SK-N-SH (cell line): ENCODE results near the gene PRDM7. TPM values are rescaled to one million over a fixed set of nuclear protein-coding genes. Genes with fewer than 3 reads are reported as not detected.

ENCODE experiments used
- CTCF ChIA-PET: fragments of 300-600, 350-600 bp; formaldehyde crosslinking; extraction: SDS; loops from one replicate; lab custom pipeline; 2021; lab: Yijun Ruan, JAX
- POLR2A ChIA-PET: fragments of 350-600 bp; sonication (Branson Sonifier 250); formaldehyde crosslinking; extraction: SDS; loops from one replicate; lab custom pipeline; 2020; ENCODE audit warnings: antibody characterized with exemption, inconsistent platforms; lab: Yijun Ruan, JAX
- DNase-seq: peaks from one replicate; pipeline ENCODE4 v3.0.0; 2012
- H2AFZ ChIP-seq: fragments of 200-600 bp; sonication (generic); 2 replicates; pipeline ENCODE4 v1.8.1; 2016; ENCODE audit warnings: antibody characterized with exemption, mild to moderate bottlenecking, low read depth
- H3F3A ChIP-seq: fragments of 200-600 bp; sonication (generic); replicated peaks from 2 replicates; pipeline ENCODE3; 2016; ENCODE audit warnings: antibody characterized with exemption, mild to moderate bottlenecking; ENCODE audit not compliant: insufficient read depth
- H3K27ac ChIP-seq, 2 experiments: fragments of 200-500 bp in 1 of 2; fragments of 200-600 bp in 1 of 2; sonication (Bioruptor generic) in 1 of 2; sonication (generic), shearing (Covaris generic) in 1 of 2; 2 replicates each; pipeline versions ENCODE4 v1.5.1 to v1.6.1; 2014 to 2016; ENCODE audit warnings: low read depth in 2 of 2, inconsistent platforms in 1 of 2, low read length in 1 of 2, mild to moderate bottlenecking in 1 of 2, mixed read lengths in 1 of 2
- H3K27me3 ChIP-seq: fragments of 200-600 bp; sonication (generic), shearing (Covaris generic); 2 replicates; pipeline ENCODE4 v1.6.1; 2016; ENCODE audit warnings: mixed run types; ENCODE audit not compliant: insufficient read depth
- H3K36me3 ChIP-seq, 2 experiments: fragments of 200-500 bp in 1 of 2; fragments of 200-600 bp in 1 of 2; sonication (Bioruptor generic) in 1 of 2; sonication (generic) in 1 of 2; replicated peaks in 1 of 2; 2 replicates each; pipeline versions ENCODE3 to v1.5.1; 2014 to 2016; ENCODE audit warnings: low read length in 1 of 2, mild to moderate bottlenecking in 1 of 2; ENCODE audit not compliant: insufficient read depth in 2 of 2, control insufficient read depth in 1 of 2
- H3K4me1 ChIP-seq, 2 experiments: fragments of 200-500 bp in 1 of 2; fragments of 200-600 bp in 1 of 2; sonication (Bioruptor generic) in 1 of 2; sonication (generic), shearing (Covaris generic) in 1 of 2; 2 replicates each; pipeline versions ENCODE4 v1.5.1 to v1.6.1; 2014 to 2016; ENCODE audit warnings: low read depth in 1 of 2, low read length in 1 of 2, mixed run types in 1 of 2; ENCODE audit not compliant: insufficient read depth in 2 of 2, control insufficient read depth in 1 of 2
- H3K4me2 ChIP-seq: fragments of 200-600 bp; sonication (generic), shearing (Covaris generic); 2 replicates; pipeline ENCODE4 v1.6.1; 2017; ENCODE audit warnings: mixed run types
- H3K4me3 ChIP-seq, 2 experiments: fragments of 200-500 bp in 1 of 2; fragments of 200-600 bp in 1 of 2; sonication (Bioruptor generic) in 1 of 2; sonication (generic), shearing (Covaris generic) in 1 of 2; 2 replicates each; pipeline versions ENCODE4 v1.5.1 to v1.8.1; 2014 to 2016; ENCODE audit warnings: low read depth in 2 of 2, inconsistent platforms in 1 of 2, low read length in 1 of 2, mild to moderate bottlenecking in 1 of 2, mixed read lengths in 1 of 2, moderate library complexity in 1 of 2
- H3K79me2 ChIP-seq: fragments of 200-600 bp; sonication (generic); 2 replicates; pipeline ENCODE4 v1.8.1; 2017; ENCODE audit warnings: mild to moderate bottlenecking; ENCODE audit not compliant: insufficient read depth
- H3K9ac ChIP-seq: fragments of 200-600 bp; sonication (generic); 2 replicates; pipeline ENCODE4 v1.6.1; 2017; ENCODE audit warnings: mixed run types
- H3K9me2 ChIP-seq: fragments of 200-600 bp; sonication (generic); 2 replicates; pipeline ENCODE4 v1.6.1; 2017; ENCODE audit warnings: mixed run types
- H3K9me3 ChIP-seq: fragments of 200-600 bp; sonication (generic); 2 replicates; pipeline ENCODE4 v1.6.1; 2017; ENCODE audit warnings: mixed run types, mild to moderate bottlenecking, moderate library complexity
- H4K20me1 ChIP-seq: fragments of 200-600 bp; sonication (generic); 2 replicates; pipeline ENCODE4 v1.6.1; 2017; ENCODE audit warnings: mild to moderate bottlenecking, mixed run types; ENCODE audit not compliant: insufficient read depth
- CHD2 ChIP-seq: fragments of 150-350 bp; IDR thresholded peaks from 2 replicates; pipeline ENCODE4 v1.6.1; 2018; ENCODE audit warnings: low read length; ENCODE audit not compliant: partially characterized antibody
- ELF1 ChIP-seq: IDR thresholded peaks from 2 replicates; pipeline ENCODE4 v1.4.0; 2012
- EP300 ChIP-seq, 2 experiments: IDR thresholded peaks; 2 replicates each; pipeline versions ENCODE4 v1.4.0 to v1.6.1; 2012; ENCODE audit warnings: borderline replicate concordance in 1 of 2, low read depth in 1 of 2, low read length in 1 of 2
- EZH2phosphoT487 ChIP-seq: fragments of 200-600 bp; sonication (generic); IDR thresholded peaks from 2 replicates; pipeline ENCODE4 v1.6.1; 2017; ENCODE audit warnings: low read depth, mixed run types, mild to moderate bottlenecking, antibody characterized with exemption, moderate library complexity, borderline replicate concordance
- FOSL2 ChIP-seq: IDR thresholded peaks from 2 replicates; pipeline ENCODE4 v1.4.0; 2012; ENCODE audit warnings: low read depth, mild to moderate bottlenecking, moderate library complexity, borderline replicate concordance
- FOXJ3 ChIP-seq: sonication (generic); formaldehyde crosslinking; IDR thresholded peaks from 2 replicates; pipeline ENCODE4 v1.5.1; 2020; ENCODE audit warnings: mild to moderate bottlenecking, missing genetic modification reagents
- FOXM1 ChIP-seq: IDR thresholded peaks from 2 replicates; pipeline ENCODE4 v1.4.0; 2012; ENCODE audit warnings: low read depth, mild to moderate bottlenecking
- JUND ChIP-seq: IDR thresholded peaks from 2 replicates; pipeline ENCODE4 v1.4.0; 2012
- MXI1 ChIP-seq: IDR thresholded peaks from 2 replicates; pipeline ENCODE4 v1.6.1; 2012; ENCODE audit warnings: mild to moderate bottlenecking, low read depth, low read length, improper control_type of control experiment
- NRF1 ChIP-seq: IDR thresholded peaks from 2 replicates; pipeline ENCODE4 v1.6.1; 2012; ENCODE audit warnings: low read depth, mild to moderate bottlenecking, low read length
- POLR2AphosphoS5 ChIP-seq: IDR thresholded peaks from 2 replicates; pipeline ENCODE4 v1.6.1; 2012; ENCODE audit warnings: low read depth, low read length
- RAD21 ChIP-seq: IDR thresholded peaks from 2 replicates; pipeline ENCODE4 v1.6.1; 2012; ENCODE audit warnings: mild to moderate bottlenecking, low read length
- RFX5 ChIP-seq: IDR thresholded peaks from 2 replicates; pipeline ENCODE4 v1.6.1; 2012; ENCODE audit warnings: mild to moderate bottlenecking, improper control_type of control experiment, low read length
- RXRA ChIP-seq: IDR thresholded peaks from 2 replicates; pipeline ENCODE4 v1.4.0; 2012; ENCODE audit warnings: low read depth, mild to moderate bottlenecking, borderline replicate concordance
- SMC3 ChIP-seq: IDR thresholded peaks from 2 replicates; pipeline ENCODE4 v1.6.1; 2012; ENCODE audit warnings: low read depth, low read length, improper control_type of control experiment
- TAF1 ChIP-seq: IDR thresholded peaks from 2 replicates; pipeline ENCODE4 v1.6.1; 2012; ENCODE audit warnings: low read depth, mild to moderate bottlenecking, low read length, moderate library complexity, borderline replicate concordance
- TEAD4 ChIP-seq: IDR thresholded peaks from 2 replicates; pipeline ENCODE4 v1.4.0; 2012; ENCODE audit warnings: mild to moderate bottlenecking, borderline replicate concordance; ENCODE audit not compliant: insufficient read depth
- YY1 ChIP-seq: IDR thresholded peaks from 2 replicates; pipeline ENCODE4 v1.4.0; 2012; ENCODE audit warnings: low read depth, mild to moderate bottlenecking
- WGBS: methylation state at CpG from one replicate; pipeline ENCODE4 v1.1.6; 2017; ENCODE audit warnings: low lambda C conversion rate; 5-methylcytosine and 5-hydroxymethylcytosine counted together
- polyA plus RNA-seq, 3 experiments: library from polyadenylated mRNA; depleted of rRNA; stranded (reverse); fragments of >200 nt; gene quantifications; 2 replicates each; pipeline ENCODE4 v1.2.3, GENCODE V29; 2012
- TF ChIP-seq, protein P1 (sequence below): IDR thresholded peaks from 2 replicates; pipeline ENCODE4; 2012
- TF ChIP-seq, protein P2 (sequence below): IDR thresholded peaks from 2 replicates; pipeline ENCODE4 v1.4.0; 2012; ENCODE audit warnings: low read depth, borderline replicate concordance
- TF ChIP-seq, protein P3 (sequence below): IDR thresholded peaks from 2 replicates; pipeline ENCODE4 v1.4.0; 2012; ENCODE audit warnings: low read depth, borderline replicate concordance
- TF ChIP-seq, protein P4 (sequence below): IDR thresholded peaks from 2 replicates; pipeline ENCODE4 v1.4.0; 2012; ENCODE audit warnings: low read depth
- TF ChIP-seq, protein P5 (sequence below): fragments of 150-350 bp; IDR thresholded peaks from 2 replicates; pipeline ENCODE4 v1.6.1; 2017; ENCODE audit warnings: antibody characterized with exemption, low read length, low read depth, borderline replicate concordance
- TF ChIP-seq, protein P6 (sequence below): IDR thresholded peaks from 2 replicates; pipeline ENCODE4 v1.6.1; 2012; ENCODE audit warnings: mild to moderate bottlenecking, low read depth, low read length, moderate library complexity

The PRDM7 gene
- polyA plus RNA-seq, 1 of the 3 experiments (the other 2 are of a cell fraction), result not detected

DNA sequence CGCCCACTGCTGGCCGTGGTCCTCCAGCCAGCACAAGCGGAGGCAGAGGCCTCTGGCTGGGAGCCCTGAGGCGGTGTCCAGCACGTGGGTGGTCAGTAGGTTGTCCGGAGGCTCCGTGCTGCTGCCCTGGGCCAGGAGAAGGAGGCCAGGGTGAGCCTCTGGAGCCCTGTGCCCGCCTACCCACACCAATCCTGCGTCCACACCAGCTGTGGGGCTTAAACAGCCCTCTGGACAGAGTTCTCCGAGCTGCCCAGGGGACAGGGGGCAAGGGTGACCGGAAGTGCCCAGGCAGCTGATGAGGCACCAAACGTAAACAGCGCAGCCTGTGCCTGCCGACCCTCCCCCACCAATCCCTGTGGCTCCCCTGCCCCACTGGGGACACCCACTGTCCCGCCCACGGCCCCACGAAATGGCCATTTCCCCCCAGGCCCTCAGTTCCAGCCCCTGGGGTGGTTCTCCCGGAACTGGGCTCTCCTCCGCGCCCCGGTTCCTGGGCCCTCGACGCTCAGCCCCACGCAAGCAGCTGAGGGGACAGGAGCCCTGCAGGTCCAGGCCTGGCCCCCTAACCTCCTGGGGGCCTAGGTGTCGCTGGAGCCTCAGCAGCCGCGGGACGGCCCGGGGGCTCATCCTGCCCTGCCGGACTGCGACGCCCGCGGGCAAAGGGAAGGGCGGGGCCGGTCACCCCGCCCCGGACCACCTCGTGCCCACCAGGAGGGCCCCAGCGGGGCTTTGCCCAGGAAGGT, 30.0 kb downstream of the PRDM7 start:
- H2AFZ ChIP-seq, result peak overlapping the region; percentile 81; the same call in 1 of the 2 replicates
- no peak for DNase-seq
- H3K4me1 ChIP-seq, result peaks cover 12 to 17% of the 10 kb centered on the region in 2 experiments; a peak in 3 of 4 replicates
- no peaks in the 10 kb centered on the region for H3K9me3 ChIP-seq
- H3F3A ChIP-seq, result peaks cover 5% of the 10 kb centered on the region
- POLR2A ChIA-PET, result interaction anchor here (0.7 to 1.6 kb wide), 5 partner anchors 14 to 124 kb away, joined by 4 to 6 read pairs (median 5); partner anchors contain the start of gene TUBB3
- WGBS, result 8% methylated on average over 12 of the region's 40 CpGs
- H3K9ac ChIP-seq, result peak overlapping the region; percentile 44
- no peaks in the 10 kb centered on the region for H3K79me2 ChIP-seq
- peaks cover 0 to 3% of the 10 kb centered on the region in 2 experiments for H3K36me3 ChIP-seq
- TF ChIP-seq SMC3 (no peak), YY1 (no peak), TEAD4 (no peak), EZH2phosphoT487 (no peak), MXI1 (peak; percentile 71), NRF1 (no peak), FOXM1 (no peak), FOXJ3 (CRISPR knock-in tag) (peak; percentile 28; the same call in 1 of the 2 replicates), TAF1 (no peak), JUND (no peak), RAD21 (no peak), RFX5 (no peak), RXRA (no peak), POLR2AphosphoS5 (0 out of 2 replicates have a peak, but pooled peaks have one; percentile 10), EP300 (IDR thresholded peaks at IDR 0.05; ENCODE audit: borderline replicate concordance in 1 of 2, low read depth in 1 of 2, low read length in 1 of 2) (no peak), ELF1 (no peak), CHD2 (no peak), FOSL2 (no peak)
- TF ChIP-seq, protein P1, sequence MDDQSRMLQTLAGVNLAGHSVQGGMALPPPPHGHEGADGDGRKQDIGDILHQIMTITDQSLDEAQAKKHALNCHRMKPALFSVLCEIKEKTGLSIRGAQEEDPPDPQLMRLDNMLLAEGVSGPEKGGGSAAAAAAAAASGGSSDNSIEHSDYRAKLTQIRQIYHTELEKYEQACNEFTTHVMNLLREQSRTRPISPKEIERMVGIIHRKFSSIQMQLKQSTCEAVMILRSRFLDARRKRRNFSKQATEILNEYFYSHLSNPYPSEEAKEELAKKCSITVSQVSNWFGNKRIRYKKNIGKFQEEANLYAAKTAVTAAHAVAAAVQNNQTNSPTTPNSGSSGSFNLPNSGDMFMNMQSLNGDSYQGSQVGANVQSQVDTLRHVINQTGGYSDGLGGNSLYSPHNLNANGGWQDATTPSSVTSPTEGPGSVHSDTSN, result no peak
- TF ChIP-seq, protein P2, sequence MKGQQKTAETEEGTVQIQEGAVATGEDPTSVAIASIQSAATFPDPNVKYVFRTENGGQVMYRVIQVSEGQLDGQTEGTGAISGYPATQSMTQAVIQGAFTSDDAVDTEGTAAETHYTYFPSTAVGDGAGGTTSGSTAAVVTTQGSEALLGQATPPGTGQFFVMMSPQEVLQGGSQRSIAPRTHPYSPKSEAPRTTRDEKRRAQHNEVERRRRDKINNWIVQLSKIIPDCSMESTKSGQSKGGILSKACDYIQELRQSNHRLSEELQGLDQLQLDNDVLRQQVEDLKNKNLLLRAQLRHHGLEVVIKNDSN, result no peak
- TF ChIP-seq, protein P3, sequence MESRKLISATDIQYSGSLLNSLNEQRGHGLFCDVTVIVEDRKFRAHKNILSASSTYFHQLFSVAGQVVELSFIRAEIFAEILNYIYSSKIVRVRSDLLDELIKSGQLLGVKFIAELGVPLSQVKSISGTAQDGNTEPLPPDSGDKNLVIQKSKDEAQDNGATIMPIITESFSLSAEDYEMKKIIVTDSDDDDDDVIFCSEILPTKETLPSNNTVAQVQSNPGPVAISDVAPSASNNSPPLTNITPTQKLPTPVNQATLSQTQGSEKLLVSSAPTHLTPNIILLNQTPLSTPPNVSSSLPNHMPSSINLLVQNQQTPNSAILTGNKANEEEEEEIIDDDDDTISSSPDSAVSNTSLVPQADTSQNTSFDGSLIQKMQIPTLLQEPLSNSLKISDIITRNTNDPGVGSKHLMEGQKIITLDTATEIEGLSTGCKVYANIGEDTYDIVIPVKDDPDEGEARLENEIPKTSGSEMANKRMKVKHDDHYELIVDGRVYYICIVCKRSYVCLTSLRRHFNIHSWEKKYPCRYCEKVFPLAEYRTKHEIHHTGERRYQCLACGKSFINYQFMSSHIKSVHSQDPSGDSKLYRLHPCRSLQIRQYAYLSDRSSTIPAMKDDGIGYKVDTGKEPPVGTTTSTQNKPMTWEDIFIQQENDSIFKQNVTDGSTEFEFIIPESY, result no peak
- TF ChIP-seq, protein P4, sequence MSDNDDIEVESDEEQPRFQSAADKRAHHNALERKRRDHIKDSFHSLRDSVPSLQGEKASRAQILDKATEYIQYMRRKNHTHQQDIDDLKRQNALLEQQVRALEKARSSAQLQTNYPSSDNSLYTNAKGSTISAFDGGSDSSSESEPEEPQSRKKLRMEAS, result peak; percentile 76; the same call in 1 of the 2 replicates
- TF ChIP-seq, protein P5, sequence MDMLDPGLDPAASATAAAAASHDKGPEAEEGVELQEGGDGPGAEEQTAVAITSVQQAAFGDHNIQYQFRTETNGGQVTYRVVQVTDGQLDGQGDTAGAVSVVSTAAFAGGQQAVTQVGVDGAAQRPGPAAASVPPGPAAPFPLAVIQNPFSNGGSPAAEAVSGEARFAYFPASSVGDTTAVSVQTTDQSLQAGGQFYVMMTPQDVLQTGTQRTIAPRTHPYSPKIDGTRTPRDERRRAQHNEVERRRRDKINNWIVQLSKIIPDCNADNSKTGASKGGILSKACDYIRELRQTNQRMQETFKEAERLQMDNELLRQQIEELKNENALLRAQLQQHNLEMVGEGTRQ, result no peak
- TF ChIP-seq, protein P6, sequence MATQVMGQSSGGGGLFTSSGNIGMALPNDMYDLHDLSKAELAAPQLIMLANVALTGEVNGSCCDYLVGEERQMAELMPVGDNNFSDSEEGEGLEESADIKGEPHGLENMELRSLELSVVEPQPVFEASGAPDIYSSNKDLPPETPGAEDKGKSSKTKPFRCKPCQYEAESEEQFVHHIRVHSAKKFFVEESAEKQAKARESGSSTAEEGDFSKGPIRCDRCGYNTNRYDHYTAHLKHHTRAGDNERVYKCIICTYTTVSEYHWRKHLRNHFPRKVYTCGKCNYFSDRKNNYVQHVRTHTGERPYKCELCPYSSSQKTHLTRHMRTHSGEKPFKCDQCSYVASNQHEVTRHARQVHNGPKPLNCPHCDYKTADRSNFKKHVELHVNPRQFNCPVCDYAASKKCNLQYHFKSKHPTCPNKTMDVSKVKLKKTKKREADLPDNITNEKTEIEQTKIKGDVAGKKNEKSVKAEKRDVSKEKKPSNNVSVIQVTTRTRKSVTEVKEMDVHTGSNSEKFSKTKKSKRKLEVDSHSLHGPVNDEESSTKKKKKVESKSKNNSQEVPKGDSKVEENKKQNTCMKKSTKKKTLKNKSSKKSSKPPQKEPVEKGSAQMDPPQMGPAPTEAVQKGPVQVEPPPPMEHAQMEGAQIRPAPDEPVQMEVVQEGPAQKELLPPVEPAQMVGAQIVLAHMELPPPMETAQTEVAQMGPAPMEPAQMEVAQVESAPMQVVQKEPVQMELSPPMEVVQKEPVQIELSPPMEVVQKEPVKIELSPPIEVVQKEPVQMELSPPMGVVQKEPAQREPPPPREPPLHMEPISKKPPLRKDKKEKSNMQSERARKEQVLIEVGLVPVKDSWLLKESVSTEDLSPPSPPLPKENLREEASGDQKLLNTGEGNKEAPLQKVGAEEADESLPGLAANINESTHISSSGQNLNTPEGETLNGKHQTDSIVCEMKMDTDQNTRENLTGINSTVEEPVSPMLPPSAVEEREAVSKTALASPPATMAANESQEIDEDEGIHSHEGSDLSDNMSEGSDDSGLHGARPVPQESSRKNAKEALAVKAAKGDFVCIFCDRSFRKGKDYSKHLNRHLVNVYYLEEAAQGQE, result no peak
- no peaks in the 10 kb centered on the region for H3K27me3 ChIP-seq
- CTCF ChIA-PET, result interaction anchor here (0.7 to 3.3 kb wide), 6 partner anchors 14 to 129 kb away, joined by 3 to 15 read pairs (median 3); partner anchors contain the start of genes DBNDD1 and MC1R
- H4K20me1 ChIP-seq, result no peaks in the 10 kb centered on the region
- peak overlapping the region; percentile 48 to 55; a peak in 3 of 4 replicates for H3K4me3 ChIP-seq
- H3K27ac ChIP-seq, result peak overlapping the region in 1 of 2 experiments; percentile 68; a peak in 1 of 4 replicates
- H3K4me2 ChIP-seq, result peak overlapping the region; percentile 85
- no peaks in the 10 kb centered on the region for H3K9me2 ChIP-seq
